ENCODE measurements around the gene INHBE. TPM values are rescaled to one million over a fixed set of nuclear protein-coding genes. Genes with fewer than 3 reads are reported as not detected.

The INHBE gene
- total RNA-seq, 3 donors from 2014 or later (not counting 1 experiment from before 2014, with no cell fraction given) = not detected

DNA sequence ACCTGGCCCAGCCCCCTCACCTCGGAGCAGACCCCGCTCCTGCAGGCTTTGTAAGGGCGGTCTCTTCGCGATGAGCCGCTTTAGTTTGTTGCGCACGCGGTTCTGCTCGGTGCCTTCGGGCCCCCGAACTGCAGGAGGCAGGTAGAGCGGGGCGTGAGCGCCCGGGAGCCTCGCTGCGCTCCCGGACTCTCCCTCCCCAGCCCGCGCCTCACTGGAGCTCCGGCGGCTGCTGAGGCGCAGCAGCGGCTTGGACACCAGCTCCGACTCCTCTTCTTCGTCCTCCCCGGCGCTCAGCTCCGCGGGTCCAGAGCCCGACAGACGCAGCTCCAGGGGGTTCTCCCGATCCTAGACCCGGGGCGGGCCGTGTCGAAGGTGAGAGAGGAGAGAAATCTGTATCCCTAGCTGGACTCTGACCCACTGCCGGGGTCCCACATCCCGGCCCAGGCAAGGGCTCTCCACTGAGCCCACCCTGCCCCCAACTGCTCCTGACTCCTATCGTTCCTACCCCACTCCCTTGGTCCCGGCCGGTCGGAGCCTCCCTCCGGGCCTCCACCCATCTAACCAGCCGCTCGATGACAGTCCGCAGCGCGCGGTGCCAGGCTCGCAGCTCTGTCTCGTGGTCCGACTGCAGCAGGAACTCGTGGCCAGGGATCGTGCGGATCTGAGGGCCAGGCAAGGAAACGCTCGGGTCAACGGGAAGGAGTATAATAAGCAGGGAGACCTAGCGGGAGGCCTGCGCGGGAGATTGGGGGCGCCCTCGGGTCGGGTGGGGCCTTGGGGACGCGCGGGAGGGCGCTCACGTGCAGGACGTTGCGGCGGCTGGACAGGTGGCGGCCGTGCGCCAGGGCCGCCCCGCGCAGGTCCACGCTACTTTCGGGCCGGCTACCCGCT lies 20.4 kb downstream of the INHBE start:
- Histone ChIP-seq H3K27ac (ENCODE audit: low read length) (peak overlapping the region; percentile 99), H3K4me1 (ENCODE audit: control insufficient read depth, insufficient read depth, low read length) (peaks cover 93% of the 10 kb centered on the region), H3K9me3 (ENCODE audit: control insufficient read depth, insufficient read depth, low read length) (no peaks in the 10 kb centered on the region), H3K27me3 (ENCODE audit: control insufficient read depth, insufficient read depth, low read length) (no peaks in the 10 kb centered on the region), H3K36me3 (ENCODE audit: control insufficient read depth, insufficient read depth, low read length) (peaks cover 44% of the 10 kb centered on the region), H3K4me3 (ENCODE audit: low read length) (peak overlapping the region; percentile 57)
- Mint-ChIP-seq H3K27me3 (ENCODE audit: low read depth in 2 of 2) (no peaks in the 10 kb centered on the region), H3K36me3 (peaks cover 19% of the 10 kb centered on the region), H3K4me3 (peak overlapping the region; percentile 85), H3K27ac (peak overlapping the region; percentile 97 to 98), H3K9me3 (no peaks in the 10 kb centered on the region), H3K4me1 (peaks cover 76 to 92% of the 10 kb centered on the region in 2 donors)
- ATAC-seq (no peak), DNase-seq (no peak)
- TF ChIP-seq, protein P1, sequence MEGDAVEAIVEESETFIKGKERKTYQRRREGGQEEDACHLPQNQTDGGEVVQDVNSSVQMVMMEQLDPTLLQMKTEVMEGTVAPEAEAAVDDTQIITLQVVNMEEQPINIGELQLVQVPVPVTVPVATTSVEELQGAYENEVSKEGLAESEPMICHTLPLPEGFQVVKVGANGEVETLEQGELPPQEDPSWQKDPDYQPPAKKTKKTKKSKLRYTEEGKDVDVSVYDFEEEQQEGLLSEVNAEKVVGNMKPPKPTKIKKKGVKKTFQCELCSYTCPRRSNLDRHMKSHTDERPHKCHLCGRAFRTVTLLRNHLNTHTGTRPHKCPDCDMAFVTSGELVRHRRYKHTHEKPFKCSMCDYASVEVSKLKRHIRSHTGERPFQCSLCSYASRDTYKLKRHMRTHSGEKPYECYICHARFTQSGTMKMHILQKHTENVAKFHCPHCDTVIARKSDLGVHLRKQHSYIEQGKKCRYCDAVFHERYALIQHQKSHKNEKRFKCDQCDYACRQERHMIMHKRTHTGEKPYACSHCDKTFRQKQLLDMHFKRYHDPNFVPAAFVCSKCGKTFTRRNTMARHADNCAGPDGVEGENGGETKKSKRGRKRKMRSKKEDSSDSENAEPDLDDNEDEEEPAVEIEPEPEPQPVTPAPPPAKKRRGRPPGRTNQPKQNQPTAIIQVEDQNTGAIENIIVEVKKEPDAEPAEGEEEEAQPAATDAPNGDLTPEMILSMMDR (IDR thresholded peaks at IDR 0.05) = no peak
- intact Hi-C loops (cut with micrococcal nuclease) = loop anchor here (2.0 to 5.0 kb wide), 3 partner anchors 13 to 267 kb away; no protein-coding TSS in a partner anchor
- WGBS (ENCODE audit: insufficient coverage) = 55% methylated on average over 84 of the region's 84 CpGs

DNA sequence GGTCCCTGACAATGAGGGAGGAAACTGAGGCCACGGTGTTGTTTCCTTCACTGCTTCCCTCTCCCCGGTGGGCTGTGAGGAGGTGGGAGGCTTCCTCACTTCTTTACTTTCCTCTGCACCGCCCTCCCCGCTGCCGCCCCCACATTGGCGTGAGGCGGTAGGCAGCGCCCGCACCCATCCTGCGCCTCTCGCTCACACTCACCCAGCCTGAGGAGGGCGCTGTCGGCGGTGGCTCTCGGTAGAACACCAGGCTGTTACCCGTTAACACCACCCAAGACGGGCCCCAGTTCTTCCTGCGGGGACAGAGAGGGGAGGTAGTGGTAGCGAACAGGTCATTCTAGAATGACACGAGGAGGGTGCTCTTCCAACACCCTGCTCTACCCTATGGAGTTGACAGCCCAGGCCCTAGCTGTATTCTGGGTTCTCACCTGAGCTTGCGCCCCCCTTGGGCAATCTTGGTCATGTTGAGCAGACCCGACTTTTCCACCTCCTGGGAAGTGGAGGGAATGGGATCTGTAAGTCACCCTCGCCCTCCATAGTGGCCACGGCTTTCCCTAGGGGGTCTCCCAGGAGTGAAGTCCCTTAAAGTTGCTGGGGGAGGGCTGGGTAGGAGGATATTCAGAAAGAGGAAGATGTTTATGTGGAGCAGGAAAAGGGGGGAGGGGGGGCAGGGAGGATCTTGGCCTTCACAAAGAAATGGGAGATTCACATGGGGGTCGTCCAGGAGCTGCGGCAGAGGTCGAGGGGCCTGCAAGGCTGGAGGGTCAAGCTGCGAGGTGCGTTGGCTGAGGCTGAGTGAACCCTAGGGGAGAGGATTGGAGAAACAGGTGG lies 21.3 kb downstream of the INHBE start:
- peaks cover 36% of the 10 kb centered on the region for H3K36me3 ChIP-seq (ENCODE audit: control insufficient read depth, insufficient read depth, low read length)
- peaks cover 92% of the 10 kb centered on the region for H3K4me1 ChIP-seq (ENCODE audit: control insufficient read depth, insufficient read depth, low read length)
- H3K9me3 ChIP-seq (ENCODE audit: control insufficient read depth, insufficient read depth, low read length) = no peaks in the 10 kb centered on the region
- Mint-ChIP-seq H3K27me3 (ENCODE audit: low read depth in 2 of 2) (no peaks in the 10 kb centered on the region), H3K27ac (peak overlapping the region; percentile 97 to 98), H3K9me3 (no peaks in the 10 kb centered on the region), H3K4me3 (peak overlapping the region; percentile 85), H3K4me1 (peaks cover 79 to 92% of the 10 kb centered on the region in 2 donors), H3K36me3 (peaks cover 19% of the 10 kb centered on the region)
- peak overlapping the region; percentile 99 for H3K27ac ChIP-seq (ENCODE audit: low read length)
- H3K27me3 ChIP-seq (ENCODE audit: control insufficient read depth, insufficient read depth, low read length) = no peaks in the 10 kb centered on the region
- peak overlapping the region; percentile 57 for H3K4me3 ChIP-seq (ENCODE audit: low read length)
- WGBS (ENCODE audit: insufficient coverage) = under 1% methylated on average over 26 of the region's 29 CpGs
- intact Hi-C loops (cut with micrococcal nuclease) = loop anchor here (2.0 to 5.0 kb wide), 3 partner anchors 14 to 266 kb away; no protein-coding TSS in a partner anchor
- DNase-seq = peak; percentile 77
- TF ChIP-seq, protein P1 (IDR thresholded peaks at IDR 0.05) = peak; percentile 83
- peak; percentile 26 to 64 (median 30) for ATAC-seq

DNA sequence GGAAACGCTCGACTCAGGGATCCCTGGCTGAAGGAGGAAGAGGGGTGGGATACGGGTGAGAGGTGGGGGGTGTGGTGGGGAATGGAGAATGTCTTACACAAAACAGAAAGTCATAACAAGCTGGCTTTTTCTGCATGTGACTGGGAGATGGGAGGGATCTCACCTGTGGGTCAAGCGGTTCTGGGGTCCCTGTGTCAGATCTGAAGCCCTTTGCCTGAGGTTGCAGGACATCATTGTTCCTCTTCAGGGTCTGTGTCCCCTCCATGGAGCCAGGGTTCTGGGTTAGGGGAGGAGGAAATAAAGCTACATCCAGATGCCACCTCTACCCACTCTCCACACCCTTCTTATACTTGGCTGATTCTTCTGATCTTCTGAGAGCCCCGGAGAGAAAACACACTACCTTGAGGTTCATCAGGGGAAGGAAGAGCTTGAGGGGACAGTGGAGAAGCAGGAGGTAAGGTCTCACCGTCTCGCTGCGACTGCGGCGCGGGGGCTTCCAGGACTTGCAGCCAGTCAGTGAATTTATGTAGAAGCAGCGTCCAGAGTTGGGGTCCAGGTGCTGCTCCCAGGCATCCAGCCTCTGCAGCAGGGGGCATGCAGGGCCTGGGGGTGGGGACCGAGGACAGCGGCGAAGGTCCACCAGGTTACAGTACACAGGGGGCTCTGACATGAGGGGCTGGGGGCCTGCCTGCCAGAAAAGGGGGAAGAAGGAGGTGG lies 22.0 kb downstream of the INHBE start:
- H3K36me3 Mint-ChIP-seq = peaks cover 19% of the 10 kb centered on the region
- Histone ChIP-seq H3K4me3 (ENCODE audit: low read length) (peak overlapping the region; percentile 57), H3K9me3 (ENCODE audit: control insufficient read depth, insufficient read depth, low read length) (no peaks in the 10 kb centered on the region), H3K27ac (ENCODE audit: low read length) (peak overlapping the region; percentile 99), H3K36me3 (ENCODE audit: control insufficient read depth, insufficient read depth, low read length) (peaks cover 28% of the 10 kb centered on the region), H3K4me1 (ENCODE audit: control insufficient read depth, insufficient read depth, low read length) (peaks cover 89% of the 10 kb centered on the region), H3K27me3 (ENCODE audit: control insufficient read depth, insufficient read depth, low read length) (no peaks in the 10 kb centered on the region)
- H3K9me3 Mint-ChIP-seq = no peaks in the 10 kb centered on the region
- no peak for ATAC-seq
- TF ChIP-seq, protein P1 (IDR thresholded peaks at IDR 0.05) = no peak
- peak in 1 of 2 donors; percentile 58 for DNase-seq
- peaks cover 83 to 91% of the 10 kb centered on the region in 2 donors for H3K4me1 Mint-ChIP-seq
- H3K27ac Mint-ChIP-seq = peak overlapping the region; percentile 97 to 98
- WGBS (ENCODE audit: insufficient coverage) = 1% methylated on average over 15 of the region's 15 CpGs
- H3K27me3 Mint-ChIP-seq (ENCODE audit: low read depth in 2 of 2) = no peaks in the 10 kb centered on the region
- peak overlapping the region; percentile 85 for H3K4me3 Mint-ChIP-seq
- intact Hi-C loops (cut with micrococcal nuclease) = loop anchor here (2.0 to 5.0 kb wide), 3 partner anchors 14 to 265 kb away; no protein-coding TSS in a partner anchor
